HTR-8/SVneo (cell line): Measurements from ENCODE around the gene SKIL.

Source experiments
- DNase-seq: peaks from one replicate; pipeline ENCODE4 v3.0.0; 2011; ENCODE audit warnings: low spot score, mixed read lengths; ENCODE audit not compliant: insufficient read length
- FAIRE-seq: peaks from 2 replicates; lab custom pipeline; 2011; peaks lifted over from hg19 to GRCh38; lab: Jason Lieb, UNC

SKIL gene

GRCh38 chr3:170386468-170386867 is 29.0 kb downstream of the SKIL start:
- FAIRE-seq (no peak), DNase-seq (no peak)

GRCh38 chr3:170387950-170388349 is 30.4 kb downstream of the SKIL start:
- FAIRE-seq (no peak), DNase-seq (no peak)

GRCh38 chr3:170391108-170391507 is 33.6 kb downstream of the SKIL start:
- DNase-seq (no peak), FAIRE-seq (no peak)

- DNase-seq, result no peak
- FAIRE-seq, result no peak
These were observed 40.2 kb downstream of the SKIL start for GRCh38 chr3:170397685-170398084.

- DNase-seq (no peak), FAIRE-seq (no peak)
These were observed 47.6 kb downstream of the SKIL start for GRCh38 chr3:170405101-170405500.

- FAIRE-seq (no peak), DNase-seq (peak; percentile 31)
These were observed 53.0 kb downstream of the SKIL start for GRCh38 chr3:170410428-170411029.

- no peak for DNase-seq
- no peak for FAIRE-seq
These were observed 55.8 kb downstream of the SKIL start for GRCh38 chr3:170413291-170413690.

- DNase-seq, result peak; percentile 73
- FAIRE-seq, result no peak
These were observed 56.7 kb downstream of the SKIL start for GRCh38 chr3:170414202-170414663.

GRCh38 chr3:170417090-170417489 is 59.6 kb downstream of the SKIL start:
- no peak for DNase-seq
- FAIRE-seq, result no peak

GRCh38 chr3:170418422-170419398 is 61.2 kb downstream of the SKIL start, which contains the start of gene CLDN11:
Gene CLDN11 (plus strand): TSS chr3:170418868. CDS start chr3:170419067, 199 bp downstream.
- FAIRE-seq (peak; percentile 62), DNase-seq (peak; percentile 86)

GRCh38 chr3:170419557-170420087 is 62.1 kb downstream of the SKIL start:
- no peak for FAIRE-seq
- DNase-seq, result peak; percentile 54

GRCh38 chr3:170420307-170420821 is 62.8 kb downstream of the SKIL start:
- no peak for FAIRE-seq
- peak; percentile 57 for DNase-seq

- DNase-seq, result peak; percentile 33
- no peak for FAIRE-seq
These were observed 63.7 kb downstream of the SKIL start for GRCh38 chr3:170421111-170421641.

GRCh38 chr3:170421758-170422157 is 64.2 kb downstream of the SKIL start:
- DNase-seq, result no peak
- no peak for FAIRE-seq

- no peak for DNase-seq
- no peak for FAIRE-seq
These were observed 65.6 kb downstream of the SKIL start for GRCh38 chr3:170423001-170423615.

- DNase-seq (no peak), FAIRE-seq (no peak)
These were observed 67.4 kb downstream of the SKIL start for GRCh38 chr3:170424879-170425278.

GRCh38 chr3:170425491-170426239 is 68.2 kb downstream of the SKIL start:
- no peak for DNase-seq
- FAIRE-seq, result no peak

GRCh38 chr3:170426240-170426797 is 68.8 kb downstream of the SKIL start:
- FAIRE-seq, result no peak
- DNase-seq, result no peak

GRCh38 chr3:170428095-170428494 is 70.6 kb downstream of the SKIL start:
- DNase-seq (no peak), FAIRE-seq (no peak)
